NCI-H2081 (cell line): Measurements from ENCODE around the gene SUPT20HL1.
A peak's percentile ranks its signal among the peaks of the same experiment; 100 is the strongest.

Source experiments
- DNase-seq, 2 experiments: peaks; one replicate each; lab custom pipeline; 2025; lab: John Stamatoyannopoulos, UW

SUPT20HL1 gene

DNA sequence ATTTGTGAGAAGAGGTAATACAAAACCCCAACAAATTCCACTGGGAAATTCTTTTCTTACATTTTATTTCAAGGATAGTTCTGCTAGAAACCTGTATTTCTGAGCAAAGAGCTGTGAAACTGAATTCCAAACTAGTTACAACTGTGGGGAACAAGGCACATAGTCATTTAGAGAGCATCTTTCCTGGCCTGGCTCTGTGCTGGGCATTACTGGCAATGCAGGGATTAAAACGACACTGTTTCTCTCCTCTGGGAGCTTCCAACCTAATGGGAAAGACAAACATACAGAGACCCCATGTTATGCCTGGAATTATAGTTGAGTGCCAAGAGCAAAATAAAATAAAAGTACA, 36.5 kb downstream of the SUPT20HL1 start:
- DNase-seq, result peak in 1 of 2 experiments; percentile 10

GRCh38 chrX:24398766-24399165, 38.3 kb downstream of the SUPT20HL1 start:
- DNase-seq, result no peak

DNA sequence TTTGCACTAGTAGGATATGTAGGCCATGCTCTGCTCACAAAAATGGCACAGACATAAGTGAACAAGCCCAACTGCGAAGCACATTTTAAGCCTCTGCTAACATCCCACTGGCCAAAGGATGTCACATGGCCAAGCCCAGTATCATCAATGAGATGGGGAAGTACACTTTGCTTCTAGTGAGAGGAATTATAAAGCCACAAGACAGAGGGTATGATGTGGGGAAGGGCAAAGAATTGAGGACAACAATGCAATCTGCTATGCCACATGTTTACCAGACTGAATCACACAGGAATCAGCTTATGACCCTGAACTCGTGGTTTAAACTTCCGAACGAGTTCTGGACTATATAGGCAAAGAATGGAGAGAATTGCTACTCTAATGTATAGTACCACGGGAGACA, 39.1 kb downstream of the SUPT20HL1 start:
- DNase-seq, result no peak

GRCh38 chrX:24405959-24406358, 45.5 kb downstream of the SUPT20HL1 start:
- DNase-seq, result no peak
